ENCODE results near the gene PNLIPRP2. TPM values are rescaled to one million over a fixed set of nuclear protein-coding genes. Genes with fewer than 3 reads are reported as not detected.

PNLIPRP2 gene
- total RNA-seq, 4 donors from 2014 or later: 0.42 to 4.1 (median 2.4) TPM; not detected in 1

DNA sequence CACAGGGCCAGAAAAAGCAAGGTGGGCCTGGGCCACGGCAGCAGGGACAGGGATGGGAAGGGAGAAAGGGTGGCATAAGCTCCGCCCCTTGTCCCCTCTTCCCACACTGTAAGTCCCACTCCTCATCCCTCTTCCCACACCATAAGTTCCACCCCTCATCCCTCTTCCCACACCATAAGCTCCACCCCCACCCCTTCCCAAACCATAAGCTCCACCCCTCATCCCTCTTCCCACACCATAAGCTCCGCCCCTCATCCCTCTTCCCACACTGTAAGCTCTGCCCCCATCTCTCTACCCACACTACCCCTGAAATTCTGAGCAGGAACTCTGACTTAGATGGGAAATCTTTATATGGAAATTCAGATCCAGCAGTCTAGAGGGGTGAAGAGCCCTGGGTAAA is 65.9 kb downstream of the PNLIPRP2 start:
- no peak overlapping the region for H3K4me3 ChIP-seq
- H3K9me3 ChIP-seq: no peaks in the 10 kb centered on the region
- no peak for TF ChIP-seq POLR2A (IDR thresholded peaks at IDR 0.05)
- TF ChIP-seq CTCF (IDR thresholded peaks at IDR 0.05): no peak
- no peak for TF ChIP-seq EP300 (IDR thresholded peaks at IDR 0.05)
- peak overlapping the region in 2 of 4 donors; percentile 82 to 83 for H3K27ac ChIP-seq
- H3K4me1 ChIP-seq: peaks cover 0 to 66% (median 21%) of the 10 kb centered on the region in 4 donors
- no peak for DNase-seq (ENCODE audit: low spot score in 2 of 2)
- H3K27me3 ChIP-seq: no peaks in the 10 kb centered on the region
- WGBS, 2 donors: 87 to 92% methylated on average over 3 of the region's 3 CpGs
- H3K36me3 ChIP-seq: peaks cover 0 to 15% (median 0%) of the 10 kb centered on the region in 3 donors

- TF ChIP-seq EP300 (IDR thresholded peaks at IDR 0.05) (no peak), POLR2A (IDR thresholded peaks at IDR 0.05) (no peak), CTCF (IDR thresholded peaks at IDR 0.05) (no peak)
- no peak for DNase-seq (ENCODE audit: low spot score in 2 of 2)
- 29 to 30% methylated on average over 6 of the region's 6 CpGs for WGBS, 2 donors
- Histone ChIP-seq H3K27me3 (no peaks in the 10 kb centered on the region), H3K4me3 (no peak overlapping the region), H3K9me3 (no peaks in the 10 kb centered on the region), H3K27ac (peak overlapping the region in 2 of 4 donors; percentile 82 to 83), H3K36me3 (peaks cover 0 to 14% (median 0%) of the 10 kb centered on the region in 3 donors), H3K4me1 (peaks cover 0 to 67% (median 24%) of the 10 kb centered on the region in 4 donors)
These were observed 66.9 kb downstream of the PNLIPRP2 start for GRCh38 chr10:116687633-116688032.

DNA sequence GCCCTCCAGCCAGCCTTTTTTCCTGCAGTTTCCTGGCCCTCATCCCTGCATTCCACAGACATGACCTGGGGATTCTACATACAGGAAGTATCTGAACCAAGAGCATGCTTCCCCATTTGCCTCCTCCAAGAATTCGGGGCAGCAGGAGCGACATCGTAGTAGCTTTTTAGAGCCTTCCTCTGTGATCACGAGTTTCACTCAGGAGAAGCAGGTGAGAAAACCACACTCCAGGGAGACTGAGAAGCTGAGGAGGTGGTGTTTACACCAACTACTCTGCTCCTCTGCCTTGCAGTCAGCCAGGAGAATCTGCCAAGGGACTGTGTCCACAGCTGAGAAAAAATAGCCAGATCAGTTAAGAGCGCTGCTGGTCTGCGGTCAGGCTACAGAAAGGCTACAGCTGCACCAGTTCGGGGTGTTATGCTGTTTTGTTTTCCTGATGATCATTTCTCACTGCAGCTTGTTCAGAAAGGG is 67.5 kb downstream of the PNLIPRP2 start:
- Histone ChIP-seq H3K27ac (peak overlapping the region in 3 of 4 donors; percentile 15 to 83 (median 82)), H3K4me1 (peaks cover 0 to 74% (median 24%) of the 10 kb centered on the region in 4 donors), H3K9me3 (no peaks in the 10 kb centered on the region), H3K27me3 (no peaks in the 10 kb centered on the region), H3K4me3 (no peak overlapping the region), H3K36me3 (peaks cover 0 to 14% (median 0%) of the 10 kb centered on the region in 3 donors)
- no peak for TF ChIP-seq POLR2A (IDR thresholded peaks at IDR 0.05)
- TF ChIP-seq EP300 (IDR thresholded peaks at IDR 0.05): no peak
- TF ChIP-seq CTCF (IDR thresholded peaks at IDR 0.05): no peak
- WGBS, 2 donors: 31 to 34% methylated on average over 7 of the region's 7 CpGs
- DNase-seq (ENCODE audit: low spot score in 2 of 2): no peak

- DNase-seq (ENCODE audit: low spot score in 2 of 2): no peak
- 54 to 58% methylated on average over 7 of the region's 7 CpGs for WGBS, 2 donors
- H3K4me3 ChIP-seq: no peak overlapping the region
- H3K27me3 ChIP-seq: no peaks in the 10 kb centered on the region
- TF ChIP-seq POLR2A (IDR thresholded peaks at IDR 0.05) (no peak), EP300 (IDR thresholded peaks at IDR 0.05) (no peak), CTCF (IDR thresholded peaks at IDR 0.05) (no peak)
- H3K9me3 ChIP-seq: no peaks in the 10 kb centered on the region
- H3K4me1 ChIP-seq: peaks cover 0 to 74% (median 25%) of the 10 kb centered on the region in 4 donors
- peak overlapping the region in 3 of 4 donors; percentile 15 to 83 (median 82) for H3K27ac ChIP-seq
- H3K36me3 ChIP-seq: peaks cover 0 to 14% (median 0%) of the 10 kb centered on the region in 3 donors
These were observed 68.2 kb downstream of the PNLIPRP2 start for GRCh38 chr10:116688741-116689495.

GRCh38 chr10:116689744-116690143 is 69.0 kb downstream of the PNLIPRP2 start:
- H3K9me3 ChIP-seq: no peaks in the 10 kb centered on the region
- H3K36me3 ChIP-seq: peaks cover 0 to 11% (median 0%) of the 10 kb centered on the region in 3 donors
- no peak for DNase-seq (ENCODE audit: low spot score in 2 of 2)
- peaks cover 0 to 82% (median 32%) of the 10 kb centered on the region in 4 donors for H3K4me1 ChIP-seq
- no peak overlapping the region for H3K4me3 ChIP-seq
- no peaks in the 10 kb centered on the region for H3K27me3 ChIP-seq
- WGBS, 2 donors: 89 to 94% methylated on average over 4 of the region's 4 CpGs
- peak overlapping the region in 2 of 4 donors; percentile 82 to 83 for H3K27ac ChIP-seq
- TF ChIP-seq POLR2A (IDR thresholded peaks at IDR 0.05): no peak
- TF ChIP-seq CTCF (IDR thresholded peaks at IDR 0.05): no peak
- no peak for TF ChIP-seq EP300 (IDR thresholded peaks at IDR 0.05)

All from tibial nerve (tissue), 4 donors.